Activated CD4-positive, CD25-positive, alpha-beta regulatory T cell treated with anti-CD3 and anti-CD28 coated beads, Interleukin-2, amount 50 U/mL, for 72 hours (primary cell): ENCODE results near the gene STXBP4.

Experiments
- DNase-seq: peaks from one replicate; pipeline ENCODE4 v3.0.0; 2021

STXBP4 gene

DNA sequence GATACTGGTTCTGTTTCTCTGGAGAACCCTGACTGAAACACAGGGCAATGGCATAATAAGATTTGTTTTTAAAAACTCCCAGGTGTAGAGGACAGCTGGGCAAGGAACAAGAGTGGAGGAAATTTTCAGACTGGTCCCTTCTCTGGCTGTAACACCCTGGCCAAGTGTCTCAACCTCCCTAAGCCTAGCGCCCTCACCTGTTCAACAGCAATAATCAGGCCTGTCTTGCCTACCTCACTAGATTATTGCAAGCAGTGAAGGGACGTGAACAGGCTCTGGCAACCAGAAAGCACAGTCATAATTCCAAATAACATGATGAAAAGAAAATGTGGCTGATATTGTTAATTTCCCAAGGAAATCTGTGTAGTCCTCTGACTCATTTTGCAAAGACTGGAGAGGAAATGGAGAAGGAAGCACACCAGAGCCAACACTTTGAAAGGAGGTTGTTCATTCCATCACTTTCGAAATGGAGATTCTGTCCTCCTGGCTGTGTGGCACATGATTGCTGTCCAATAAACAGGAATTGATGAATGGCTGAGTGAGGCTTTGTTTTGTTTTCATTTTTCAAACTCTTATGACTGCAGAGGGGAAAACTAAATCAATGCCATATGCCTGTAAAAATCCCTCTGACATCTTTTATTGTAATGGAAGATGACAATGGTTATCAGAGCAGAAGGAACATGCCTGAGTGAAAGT is 208.7 kb downstream of the STXBP4 start:
- DNase-seq, result no peak

DNA sequence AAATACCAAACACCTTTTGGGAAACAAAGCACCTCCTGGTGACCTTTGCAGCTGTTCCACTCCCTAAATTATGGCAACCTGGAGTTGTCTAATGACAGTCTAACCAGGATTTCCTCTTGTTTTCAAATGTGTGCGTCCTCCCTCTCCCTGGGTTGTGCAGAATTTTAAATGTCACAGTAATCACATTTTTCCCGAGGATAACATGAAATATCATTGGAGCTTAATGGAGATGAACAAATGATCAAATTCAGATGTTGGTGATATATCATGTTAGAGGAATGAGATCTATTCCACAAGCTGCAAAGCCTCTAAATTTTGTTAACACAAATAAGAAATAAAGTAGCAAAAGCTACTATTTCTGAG is 209.3 kb downstream of the STXBP4 start:
- no peak for DNase-seq

DNA sequence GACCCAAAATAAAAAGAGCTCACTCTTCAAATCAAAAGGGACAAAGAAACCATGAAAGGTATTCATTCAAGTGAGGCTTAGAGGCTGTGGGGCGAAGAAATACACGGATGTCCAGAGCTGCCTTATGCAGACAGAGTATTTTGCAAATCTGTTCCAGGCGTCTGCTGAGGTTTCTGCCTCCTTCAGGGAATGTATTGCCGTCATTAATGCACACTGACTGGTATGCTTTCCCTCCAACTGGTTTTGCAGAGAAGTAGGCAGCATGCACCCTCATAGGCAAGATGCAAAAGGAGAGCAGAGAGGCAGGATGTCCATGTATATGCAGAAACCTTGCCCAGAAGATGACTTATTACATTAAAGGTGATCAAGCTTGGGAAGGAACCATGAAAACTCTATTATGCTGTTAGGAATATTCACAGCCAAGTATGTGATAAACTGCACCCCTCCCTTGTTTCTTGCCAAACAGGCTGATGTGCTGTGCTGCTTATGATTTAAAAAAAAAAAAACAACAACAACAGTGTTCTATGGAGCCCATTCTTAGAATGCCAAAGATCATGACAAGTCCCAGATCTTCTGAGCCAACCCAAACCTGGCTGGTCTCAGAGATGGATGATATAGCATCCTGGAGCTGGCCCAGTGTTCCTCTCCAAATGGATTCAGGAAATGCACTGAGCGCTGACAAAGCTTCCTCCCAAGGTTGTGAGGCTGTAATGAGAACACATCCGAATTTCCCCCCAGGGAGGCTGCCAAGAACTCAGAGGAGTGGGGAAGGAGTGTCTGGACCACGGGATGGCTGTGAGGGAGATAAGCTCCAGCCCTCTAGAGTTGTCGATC is 218.6 kb downstream of the STXBP4 start:
- DNase-seq, result no peak

DNA sequence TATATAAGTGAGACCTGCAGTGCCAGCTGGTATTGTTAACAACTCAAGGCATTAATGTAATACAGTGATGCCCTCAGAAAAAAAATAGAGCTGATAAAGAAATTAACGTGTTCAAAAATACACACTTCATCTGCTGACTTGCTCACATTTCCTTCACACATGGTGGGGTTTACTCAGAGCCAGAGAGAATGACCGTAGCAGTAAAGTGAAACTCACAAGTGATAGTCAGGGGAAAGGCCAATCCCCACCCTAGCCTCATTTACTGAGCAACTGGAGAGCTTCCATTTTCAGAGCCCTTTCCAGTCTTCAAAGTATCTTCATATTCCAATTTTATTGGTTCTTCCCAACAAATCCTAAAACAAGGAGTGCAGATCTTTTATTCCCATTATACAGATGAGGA is 222.2 kb downstream of the STXBP4 start:
- DNase-seq, result no peak

DNA sequence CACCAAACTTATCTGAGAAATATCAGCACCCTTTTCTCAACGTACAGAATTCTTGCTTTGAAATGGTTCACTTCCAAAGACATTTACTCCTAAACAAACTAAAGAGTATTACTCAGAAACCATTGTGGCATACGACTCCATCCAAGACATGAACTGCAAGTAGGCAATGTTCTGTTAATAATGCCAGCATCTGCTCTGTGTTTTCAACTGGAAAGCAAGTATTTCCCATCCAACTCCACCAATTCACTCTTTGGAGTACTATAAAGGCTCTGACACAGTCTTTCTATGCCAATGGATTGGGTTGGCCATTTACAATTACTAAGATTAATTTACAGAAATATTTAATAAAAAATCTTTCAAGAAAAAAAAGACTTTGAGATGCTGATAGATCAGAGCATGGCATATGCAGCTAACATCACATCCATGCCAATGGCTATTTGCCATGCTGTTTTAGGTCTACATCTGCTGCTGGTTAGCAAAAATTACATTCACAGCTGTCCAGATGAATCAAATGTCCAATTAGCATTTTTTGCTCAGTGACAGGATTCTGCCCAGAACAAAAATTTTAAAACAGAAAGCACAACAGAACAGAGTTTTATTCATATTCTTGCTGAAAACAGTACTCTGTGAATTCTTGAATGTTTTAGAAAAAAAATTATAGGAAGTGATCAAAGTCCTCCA is 230.3 kb downstream of the STXBP4 start:
- no peak for DNase-seq

DNA sequence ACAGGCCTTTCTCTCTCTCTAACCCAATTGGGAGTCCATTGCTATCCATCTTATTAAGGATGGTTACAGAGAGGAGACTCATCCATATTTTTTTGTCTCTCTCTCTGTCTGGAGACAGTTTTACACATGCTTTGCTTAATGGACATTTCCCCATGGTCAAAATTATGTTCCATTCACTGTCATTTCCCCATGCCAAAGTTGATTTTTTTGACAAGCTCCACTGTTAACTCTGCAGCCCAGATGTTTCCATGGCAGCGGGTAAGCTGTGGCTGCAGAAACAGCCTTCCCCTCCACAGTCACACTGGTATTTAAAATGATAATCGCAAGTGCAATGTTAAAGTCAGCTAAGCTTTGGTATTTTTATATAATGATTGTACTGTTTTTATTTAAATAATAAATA is 232.3 kb downstream of the STXBP4 start:
- DNase-seq, result no peak

DNA sequence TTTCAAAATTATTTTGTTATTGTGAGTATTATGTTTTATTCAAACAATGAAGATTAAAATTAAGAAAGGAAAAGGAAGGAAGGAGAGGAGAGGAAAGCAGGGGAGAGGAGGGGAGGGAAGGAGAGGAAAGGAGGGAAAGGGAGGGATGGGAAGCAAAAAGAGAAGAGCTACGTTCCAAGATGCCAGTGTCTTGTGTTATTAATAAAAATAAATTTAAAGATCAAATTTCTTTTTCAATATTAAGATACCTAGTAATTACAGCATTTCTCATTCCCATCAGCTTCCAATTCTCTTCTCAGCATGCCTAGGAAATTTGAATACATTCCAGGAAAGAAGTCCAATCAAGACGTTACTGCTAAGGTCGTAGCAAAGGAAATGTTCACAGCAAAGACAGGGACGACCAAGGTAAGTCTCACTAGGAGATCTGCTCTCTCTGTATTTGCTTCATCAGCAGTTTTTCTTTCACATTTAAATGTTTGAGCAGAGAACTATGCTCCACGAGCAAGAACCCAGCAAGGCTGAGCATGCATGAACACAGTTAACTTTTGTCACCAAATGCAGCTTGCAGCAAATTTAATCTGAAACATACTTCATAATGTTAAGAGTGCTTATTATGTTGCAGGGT is 232.9 kb downstream of the STXBP4 start:
- no peak for DNase-seq

DNA sequence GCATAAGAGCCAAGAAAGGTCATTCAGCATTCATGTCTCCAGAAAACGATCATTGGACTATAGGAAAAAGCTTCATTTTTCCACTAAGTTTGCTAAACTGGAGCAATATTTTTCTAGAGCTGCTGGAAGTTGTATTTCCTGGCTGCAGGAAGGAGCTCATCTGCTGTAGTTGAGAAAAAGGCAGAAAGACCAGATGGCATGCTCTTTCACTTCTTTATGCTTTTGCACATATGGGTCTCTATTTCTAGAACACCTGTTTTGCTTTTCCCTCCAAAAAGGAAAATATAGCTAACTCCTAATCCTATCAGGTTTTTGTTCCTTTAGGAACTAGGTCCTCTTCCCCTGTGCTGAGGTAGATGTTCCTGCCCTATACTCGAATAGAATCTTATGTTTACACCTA is 234.3 kb downstream of the STXBP4 start:
- no peak for DNase-seq

DNA sequence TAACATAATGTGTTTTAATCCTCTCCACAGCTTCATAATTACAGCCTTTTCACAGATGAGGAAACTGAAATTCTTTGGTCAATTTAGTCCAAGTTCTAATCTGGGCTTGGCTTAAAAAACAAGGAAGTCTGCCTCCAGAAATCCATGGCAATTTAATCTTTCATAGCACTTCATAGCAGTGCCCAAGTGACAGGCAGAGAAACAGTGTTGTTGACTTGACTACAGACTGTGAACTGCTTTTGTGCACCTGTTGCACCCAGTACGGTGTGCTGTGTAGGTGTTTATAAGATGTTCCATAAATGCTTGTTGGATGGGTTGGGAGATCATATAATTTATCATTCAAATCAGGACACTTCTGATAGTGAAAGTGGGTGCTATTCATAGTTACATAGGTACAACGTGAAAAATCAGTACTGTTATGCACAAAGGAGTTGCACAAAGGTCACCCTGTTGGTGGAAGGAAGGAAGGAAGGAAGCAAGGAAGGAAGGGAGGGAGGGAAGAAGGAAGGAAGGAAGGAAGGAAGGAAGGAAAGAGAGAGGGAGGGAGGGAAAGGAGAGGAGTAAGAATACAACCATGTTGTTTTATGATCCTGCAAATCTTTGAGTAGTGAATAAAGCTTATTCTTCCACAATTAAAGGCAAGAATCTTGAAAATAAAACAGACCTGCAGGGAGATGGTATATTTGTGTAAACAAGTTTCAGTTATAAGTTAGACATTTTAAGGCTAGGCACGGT is 239.7 kb downstream of the STXBP4 start:
- no peak for DNase-seq

DNA sequence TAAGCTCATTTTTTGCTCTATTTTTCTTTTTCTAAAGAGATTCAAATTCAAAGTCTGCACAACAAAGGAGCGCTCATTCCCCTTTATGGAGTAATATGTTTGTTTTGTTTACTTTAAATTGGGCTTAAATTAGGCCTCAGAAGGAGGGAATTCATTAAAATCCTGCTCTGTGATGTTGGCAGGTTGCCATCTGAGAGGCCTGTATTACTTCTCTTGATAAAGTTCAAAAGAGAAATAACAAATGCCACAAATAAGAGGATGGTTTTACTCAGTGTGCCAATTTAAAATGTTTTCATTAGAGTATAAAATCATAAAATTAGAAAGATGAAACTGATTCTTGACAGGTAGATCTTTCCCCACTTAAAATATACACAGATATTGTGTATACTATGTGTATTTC is 241.7 kb downstream of the STXBP4 start:
- no peak for DNase-seq

DNA sequence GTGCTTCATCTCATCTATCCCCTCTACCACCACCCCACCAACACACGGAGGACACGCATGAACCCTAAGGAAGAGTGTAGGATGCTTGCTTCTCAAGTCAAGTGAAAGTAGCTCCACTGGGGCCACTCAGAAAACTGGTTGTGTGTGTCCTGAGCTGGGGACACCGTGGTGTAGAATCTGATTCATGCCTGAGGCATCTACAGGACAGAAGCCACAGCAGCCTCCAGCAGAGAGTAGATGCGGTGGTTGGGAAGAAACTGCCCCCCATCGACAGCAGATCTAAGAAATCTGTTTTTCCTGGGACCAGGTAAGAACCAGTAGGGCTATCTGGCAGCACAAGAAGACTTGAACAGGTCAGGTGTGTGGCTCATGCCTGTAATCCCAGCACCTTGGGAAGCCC is 244.3 kb downstream of the STXBP4 start:
- DNase-seq, result no peak

DNA sequence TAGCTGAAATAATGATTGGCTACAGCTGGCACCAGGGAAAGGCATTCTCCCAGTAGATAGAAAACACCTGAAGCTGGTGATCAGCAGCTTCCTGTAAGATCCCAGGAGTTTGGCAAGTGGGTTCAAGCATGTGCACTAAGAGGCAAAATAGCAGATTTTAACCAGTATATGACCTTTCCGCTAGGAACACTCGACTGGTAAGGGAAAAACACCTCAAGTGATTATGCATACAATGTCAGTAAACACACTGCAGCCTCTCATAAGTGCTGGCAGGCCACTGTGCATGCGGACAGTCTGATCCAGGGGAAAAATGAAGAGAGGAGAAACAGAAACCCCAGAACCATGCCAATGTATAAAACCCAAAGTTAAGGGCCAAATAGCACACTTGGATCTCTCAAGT is 247.1 kb downstream of the STXBP4 start:
- DNase-seq, result no peak

DNA sequence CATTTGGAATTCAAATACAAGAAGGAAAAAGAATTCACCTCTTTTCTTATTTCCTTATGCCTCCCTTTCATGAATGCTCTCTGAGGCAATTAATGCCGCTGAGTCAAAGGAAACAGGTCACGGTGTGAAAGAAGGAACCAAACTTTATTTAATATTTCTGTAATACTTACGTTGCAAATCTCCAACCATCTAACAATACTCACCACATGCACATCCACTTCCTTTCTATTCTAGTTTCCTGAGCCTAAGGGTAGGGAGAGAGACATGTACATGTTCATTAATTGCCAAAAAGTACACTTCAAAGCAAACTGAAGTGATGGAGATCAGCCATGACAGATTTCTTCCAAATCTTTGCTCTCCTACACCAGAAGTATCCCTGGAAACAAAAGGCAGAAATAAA is 248.3 kb downstream of the STXBP4 start:
- DNase-seq, result no peak

DNA sequence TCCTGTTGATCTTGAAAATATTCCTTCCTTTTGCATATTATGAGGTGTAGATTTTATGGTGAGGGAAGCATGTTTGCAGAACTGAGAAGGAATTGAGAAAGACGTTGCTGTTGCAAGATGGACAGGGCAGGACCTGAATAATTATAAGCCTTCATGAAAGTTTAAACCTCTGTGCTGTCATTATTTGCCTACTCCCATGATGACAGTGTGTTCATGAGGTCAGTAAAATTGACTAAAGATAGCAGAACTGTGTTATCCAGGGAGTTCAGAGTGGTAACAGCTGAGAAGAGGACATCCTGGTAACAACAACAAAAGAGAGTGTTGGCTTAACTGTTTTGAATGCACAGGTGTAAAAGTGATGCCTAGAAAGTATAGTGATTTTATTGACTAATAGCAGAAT is 250.9 kb downstream of the STXBP4 start:
- no peak for DNase-seq

DNA sequence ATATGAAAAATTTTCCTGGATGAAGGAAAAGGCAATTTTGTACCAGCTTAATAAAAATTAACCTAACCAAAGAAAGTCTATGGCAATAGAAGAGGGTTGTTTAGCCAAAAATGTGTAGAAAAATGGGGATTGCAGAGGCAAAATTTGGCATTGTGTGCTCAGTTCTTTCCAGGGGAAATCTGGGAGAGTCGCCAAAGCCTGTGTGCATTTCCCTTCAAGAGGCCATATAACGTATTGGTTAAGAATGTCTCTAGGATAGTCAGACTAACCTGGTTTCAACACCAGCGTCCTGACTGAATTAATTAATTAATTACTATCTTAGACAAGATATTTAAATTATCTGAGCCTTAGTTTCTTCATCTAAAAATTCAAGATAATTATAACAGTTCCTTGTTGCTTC is 251.4 kb downstream of the STXBP4 start:
- DNase-seq, result no peak
